NCI-H2081 (cell line): ENCODE data around the gene ARPP21.
"Not testable (repeated sequence)": the region's sequence is repeated elsewhere in the genome, so short reads cannot be mapped to it uniquely, and the experiment has no call there.

Source experiments
- DNase-seq, 2 experiments: peaks; one replicate each; lab custom pipeline; 2025; lab: John Stamatoyannopoulos, UW

Gene ARPP21

DNA sequence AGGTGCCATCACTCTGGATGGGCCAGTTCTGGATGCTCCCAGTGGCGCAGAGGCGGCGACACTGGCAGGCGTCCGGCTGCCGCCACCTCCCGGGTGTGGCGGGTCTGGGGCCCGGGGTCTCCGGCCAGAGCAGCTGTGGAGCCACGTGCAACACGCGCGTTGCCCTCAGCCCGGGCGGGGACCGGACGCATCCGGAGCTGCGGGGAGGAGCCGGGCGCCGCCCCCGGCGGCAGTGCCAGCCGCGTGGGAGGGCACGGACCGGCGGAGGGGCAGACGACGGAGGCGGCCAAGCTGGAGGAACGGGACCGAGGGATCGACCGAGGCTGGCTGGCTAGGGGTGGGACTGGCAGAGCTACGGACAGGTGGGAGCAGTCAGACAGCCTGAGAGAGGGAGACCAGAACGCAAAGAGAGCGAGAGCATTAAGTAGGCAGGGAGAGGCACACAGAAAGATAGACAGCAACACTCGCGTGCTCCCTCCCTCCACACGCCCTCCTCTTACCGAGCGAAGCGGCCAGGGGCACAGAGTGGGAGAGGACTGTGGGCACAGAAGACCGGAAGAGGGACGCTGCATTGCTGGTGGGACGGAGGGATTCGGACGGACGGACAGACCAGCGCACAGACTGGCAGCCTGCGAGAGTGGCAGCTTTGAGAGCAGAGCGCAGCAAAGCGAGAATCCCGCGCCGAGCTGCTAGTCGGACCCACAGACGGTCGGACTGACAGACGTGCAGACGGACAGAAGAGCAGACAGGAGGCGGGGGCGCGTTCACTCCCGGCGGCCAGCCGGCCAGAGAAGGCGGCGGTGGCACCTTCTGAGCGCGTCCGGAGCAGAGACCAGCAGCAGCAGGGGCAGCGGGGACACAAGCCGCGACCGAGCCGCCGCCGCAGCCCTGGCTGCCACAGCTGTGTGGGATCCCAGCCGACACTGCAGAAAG, at the start of gene ARPP21:
Gene ARPP21 (plus strand): TSS at position 272 of the 933 bp plus-strand sequence. CDS start 42,227 bp downstream, outside the sequence.
- peak in 1 of 2 experiments; percentile 29 for DNase-seq

DNA sequence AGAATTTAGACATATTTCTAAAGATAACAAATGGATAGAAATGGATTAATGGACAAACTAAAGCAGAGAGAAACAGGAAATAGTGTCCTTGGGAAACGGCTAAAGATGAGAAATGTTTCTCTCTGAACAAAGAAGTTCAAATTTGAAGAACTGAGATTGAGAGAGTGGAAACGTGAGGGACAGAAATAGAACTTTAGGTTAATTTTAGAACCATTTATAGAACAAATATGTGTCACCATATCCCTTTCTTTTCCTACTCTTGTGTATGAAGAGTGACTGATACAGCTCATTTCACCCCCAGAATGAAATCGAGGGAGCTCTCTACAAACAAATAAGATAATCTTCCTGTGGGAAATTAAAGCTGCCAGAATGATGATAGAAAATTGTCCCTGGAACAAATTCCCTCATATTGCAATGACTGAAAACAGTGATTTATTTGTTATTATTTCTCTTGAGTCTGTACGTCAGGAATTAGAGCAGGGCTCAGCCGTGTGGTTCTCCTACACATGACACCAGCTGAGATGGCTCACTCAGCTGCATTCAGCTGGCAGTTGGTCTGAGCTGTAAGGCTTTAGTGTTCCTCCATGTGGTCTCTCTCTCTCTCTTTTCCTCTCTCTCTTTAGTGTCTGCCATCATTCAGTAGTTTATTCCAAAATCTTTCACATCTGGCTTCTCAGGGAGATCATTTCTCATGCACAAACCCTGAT, 46.6 kb upstream of the ARPP21 start:
- DNase-seq: no peak

DNA sequence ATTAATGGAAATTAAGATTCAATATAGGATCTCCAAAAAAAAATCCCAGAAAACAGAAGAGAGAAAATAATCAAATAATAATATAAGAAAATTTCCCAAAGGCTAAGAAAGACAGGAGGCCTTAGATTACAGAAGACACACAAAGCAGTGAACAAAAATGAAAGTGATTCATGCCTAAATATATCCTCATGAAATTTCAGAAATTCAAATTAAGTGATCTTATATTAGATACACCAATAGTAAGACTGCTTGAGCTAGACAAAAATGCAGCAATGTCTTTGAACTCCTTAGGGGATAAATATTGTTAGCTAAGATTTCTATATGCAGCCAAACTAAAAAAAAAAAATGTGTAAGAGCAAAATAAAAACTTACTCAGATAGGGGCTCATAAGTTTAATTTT, 44.6 kb upstream of the ARPP21 start:
- DNase-seq: no peak

DNA sequence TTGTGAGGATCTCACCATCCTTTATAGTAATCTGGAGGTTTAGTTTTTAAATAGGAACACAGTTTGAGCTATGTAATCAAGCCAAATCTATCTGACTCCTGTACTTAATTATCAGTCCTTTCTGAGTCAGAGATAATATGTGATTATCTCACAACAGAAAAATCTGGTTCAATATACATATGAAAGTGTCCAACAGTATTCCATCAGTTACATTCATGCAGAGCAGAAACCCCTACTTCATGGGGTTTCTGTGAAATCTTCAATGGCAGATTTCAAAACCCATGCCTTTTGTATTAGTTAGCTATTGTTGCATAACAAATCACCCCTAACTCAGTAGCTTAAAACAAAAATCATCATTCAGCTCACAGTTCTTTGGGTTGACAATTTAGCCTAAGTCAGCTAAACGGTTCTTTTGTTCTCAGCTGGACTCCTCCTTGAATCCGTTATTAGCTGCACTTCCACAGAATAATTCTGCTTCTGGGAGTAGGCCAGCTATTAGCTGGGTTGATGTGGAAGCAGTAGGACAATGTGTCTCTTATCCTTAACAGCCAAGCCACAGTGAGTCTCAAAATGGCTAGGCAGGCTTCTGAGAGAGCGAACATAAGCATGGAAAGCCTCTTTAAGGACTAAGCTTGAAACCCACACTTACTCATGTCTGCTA, 42.9 kb upstream of the ARPP21 start:
- no peak for DNase-seq

- no peak for DNase-seq
These were observed 41.8 kb upstream of the ARPP21 start for GRCh38 chr3:35597490-35597889.

GRCh38 chr3:35598804-35599203, 40.5 kb upstream of the ARPP21 start:
- no peak for DNase-seq

GRCh38 chr3:35601959-35602358, 37.4 kb upstream of the ARPP21 start:
- no peak for DNase-seq

DNA sequence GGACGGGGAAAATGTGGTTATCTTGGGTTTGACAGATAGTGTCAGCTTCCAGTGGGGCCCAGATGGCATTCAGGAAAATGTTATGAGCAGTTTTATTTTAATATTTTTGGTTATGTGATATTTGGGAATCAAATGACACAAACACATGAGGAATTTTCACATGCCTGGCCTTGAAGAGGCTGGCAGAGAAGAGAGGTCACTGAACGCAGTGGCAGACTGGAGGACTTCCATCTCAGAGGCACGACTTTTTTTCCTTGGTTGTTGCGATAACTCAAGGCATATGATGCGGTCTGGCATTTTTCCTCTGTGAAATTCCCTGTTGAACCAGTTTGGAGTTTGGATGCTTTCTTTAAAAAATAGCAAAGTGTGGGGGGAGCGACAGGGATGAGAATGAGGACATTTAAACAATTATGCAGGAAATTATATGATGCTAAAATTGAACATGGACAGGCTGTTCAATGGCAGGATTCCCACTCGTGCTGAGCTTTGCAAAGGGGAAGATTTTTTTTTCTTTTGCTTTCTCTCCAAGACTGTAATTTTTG, 36.9 kb upstream of the ARPP21 start:
- DNase-seq: no peak

DNA sequence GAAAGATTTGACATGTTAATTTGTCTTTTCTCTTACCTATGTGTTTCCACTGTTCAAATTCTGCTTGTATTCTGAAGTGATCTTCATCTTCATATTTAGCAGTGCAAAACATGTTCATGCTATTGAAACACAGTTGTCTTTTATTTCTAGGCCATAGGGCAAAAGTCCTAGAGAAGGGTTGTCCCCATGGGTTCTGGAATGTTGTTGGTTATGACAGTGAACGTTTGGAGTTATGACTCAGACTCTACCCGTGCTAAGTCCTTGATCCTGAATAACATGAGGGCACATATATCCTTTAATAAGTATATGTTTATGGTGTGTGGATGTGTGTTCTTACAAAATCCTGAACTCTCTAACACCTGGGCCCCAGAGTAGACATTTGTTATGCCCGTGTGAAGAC, 23.0 kb upstream of the ARPP21 start:
- no peak for DNase-seq

DNA sequence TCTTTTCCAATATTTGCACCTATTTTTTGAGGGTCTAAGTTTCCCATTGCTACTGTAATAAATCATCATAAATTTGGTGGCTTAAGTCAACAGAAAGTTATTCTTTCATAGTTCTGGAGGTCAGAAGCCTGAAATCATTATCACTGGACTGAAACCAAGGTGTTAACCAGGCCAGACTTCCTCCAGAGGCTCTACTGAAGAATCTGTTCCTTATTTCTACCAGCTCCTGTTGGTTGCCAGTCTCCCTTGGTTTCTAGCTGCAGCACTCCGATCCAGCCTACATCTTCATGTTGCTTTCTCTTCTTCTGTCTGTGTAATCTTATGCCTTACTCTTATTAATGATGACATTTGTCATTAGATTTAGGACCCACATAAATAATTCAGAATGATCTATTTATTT, 22.0 kb upstream of the ARPP21 start:
- DNase-seq: no peak

- DNase-seq: not testable (repeated sequence)
These were observed 19.1 kb upstream of the ARPP21 start for GRCh38 chr3:35620238-35620637.

DNA sequence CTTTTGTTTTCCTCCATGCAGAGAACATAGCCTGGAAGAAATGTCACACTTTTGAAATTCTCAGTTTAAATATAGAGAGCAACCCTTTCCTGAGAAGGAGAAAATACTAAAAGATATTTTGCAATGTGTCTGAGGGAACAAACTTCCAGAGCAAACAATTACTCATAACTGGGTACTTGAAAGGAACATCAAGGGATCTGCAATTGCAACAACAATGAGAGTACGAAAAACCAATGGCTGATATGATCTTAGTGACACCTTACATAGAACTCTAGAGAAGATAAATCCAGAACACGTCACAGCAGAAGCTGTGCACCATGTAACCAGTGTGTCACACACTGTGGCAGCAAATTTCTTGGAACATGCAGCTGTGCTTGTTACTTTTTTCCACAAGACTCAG, 14.6 kb upstream of the ARPP21 start:
- DNase-seq: no peak

GRCh38 chr3:35633332-35634124, 5.8 kb upstream of the ARPP21 start:
- DNase-seq: no peak

DNA sequence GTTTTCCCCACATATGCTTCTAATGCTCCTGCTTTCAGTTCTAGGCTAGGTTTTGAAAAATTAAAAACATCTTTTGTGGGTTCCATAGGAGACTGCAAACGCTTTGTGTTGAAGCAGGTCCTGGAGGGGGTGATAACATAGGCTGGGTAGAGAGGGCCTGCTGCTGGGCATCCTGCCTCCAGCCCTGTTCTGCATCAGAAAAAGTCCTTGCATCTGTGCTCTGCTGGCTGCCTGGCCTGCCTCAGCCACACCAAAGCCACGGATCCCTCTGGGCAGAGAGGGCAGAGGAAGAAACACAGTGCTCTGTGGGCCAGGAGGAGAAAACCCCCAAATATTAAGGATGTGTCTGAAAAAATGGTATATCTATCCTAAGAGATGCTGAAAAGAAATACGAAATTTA, 3.9 kb upstream of the ARPP21 start:
- no peak for DNase-seq

- DNase-seq: no peak
These were observed 3.2 kb upstream of the ARPP21 start for GRCh38 chr3:35635926-35636683.

- DNase-seq: no peak
These were observed 910 bp upstream of the ARPP21 start for GRCh38 chr3:35638251-35638979.

DNA sequence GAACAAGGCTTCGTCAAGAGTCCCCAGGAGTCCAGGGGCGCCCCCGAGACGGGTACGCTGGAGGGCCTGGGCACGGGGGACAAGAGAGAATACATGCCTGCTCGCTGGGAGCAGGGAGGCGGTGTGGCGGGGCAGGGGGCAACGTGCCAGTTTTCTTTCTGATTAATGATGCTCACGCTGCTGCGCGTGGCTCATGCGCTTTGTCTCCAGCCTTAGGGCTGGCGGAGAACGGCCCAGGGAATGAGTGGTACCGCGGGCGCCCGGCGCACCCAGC, 408 bp upstream of the ARPP21 start:
- DNase-seq: peak in 1 of 2 experiments; percentile 29

DNA sequence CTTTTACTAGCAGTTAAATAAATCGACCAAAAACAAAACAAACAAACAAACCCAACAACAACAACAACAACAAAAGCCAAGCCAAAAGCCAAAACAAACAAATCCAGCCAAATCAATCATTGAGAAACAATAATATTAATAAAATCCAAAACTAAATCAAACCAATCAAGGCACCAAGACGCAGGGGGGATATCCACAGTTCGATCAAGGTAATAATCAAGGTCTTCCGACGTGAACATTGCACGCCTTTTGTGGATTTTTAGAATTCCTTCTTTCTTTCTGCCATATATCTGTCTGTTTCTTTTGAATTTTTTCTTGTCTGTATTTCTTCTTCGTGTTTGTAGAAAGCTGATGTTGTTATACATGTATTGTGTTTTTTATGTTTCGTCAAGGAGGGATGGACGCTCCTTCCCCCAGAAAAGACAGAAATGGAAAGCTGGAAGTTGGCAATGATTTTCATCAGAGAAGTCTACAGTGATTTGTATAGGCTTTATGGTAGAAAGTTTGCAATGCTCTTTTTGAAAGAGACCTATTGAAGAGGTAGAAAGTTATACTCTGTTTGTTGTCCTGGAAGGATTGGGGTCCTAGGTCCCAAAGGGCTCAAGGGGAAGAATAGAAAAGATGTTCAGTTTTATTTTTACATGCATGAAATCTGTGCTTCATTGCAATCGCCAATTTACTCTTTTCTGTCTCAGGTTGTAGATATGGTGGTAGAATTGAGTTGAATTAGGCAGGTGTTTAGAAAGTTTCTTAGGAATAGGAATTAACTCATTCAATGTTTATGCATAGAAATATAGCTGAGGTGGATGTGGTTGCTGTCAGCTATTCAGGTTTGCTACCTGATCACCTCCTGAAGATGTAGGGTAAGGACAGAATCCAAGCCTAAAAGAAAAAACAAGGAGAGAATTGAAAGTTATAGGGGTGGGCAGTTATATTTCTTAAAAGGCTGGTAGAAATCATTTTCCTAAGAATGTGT, 1.2 kb downstream of the ARPP21 start:
- DNase-seq: no peak

DNA sequence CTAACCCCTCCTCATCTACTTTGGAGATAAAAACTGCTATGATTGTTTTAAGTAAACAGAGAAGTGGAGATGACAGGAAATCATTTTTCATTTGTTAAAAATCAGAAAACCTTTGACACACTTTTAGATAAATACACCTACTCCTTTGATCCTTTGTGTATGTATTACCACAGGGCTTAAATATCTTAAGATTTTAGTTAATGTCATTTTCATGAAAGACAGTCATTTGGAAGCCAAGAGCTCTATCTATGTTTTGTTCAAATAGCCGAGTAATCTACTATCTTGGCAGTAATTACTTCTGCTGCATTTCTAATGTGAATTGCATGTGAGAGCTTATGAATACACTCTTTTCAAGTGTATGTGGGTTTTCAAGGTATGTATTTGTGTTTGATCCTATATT, 2.0 kb downstream of the ARPP21 start:
- no peak for DNase-seq
